H1 (cell line): ENCODE data around the gene ADAM19. TPM values are rescaled to one million over a fixed set of nuclear protein-coding genes. Genes with fewer than 3 reads are reported as not detected.

Experiments used
- CTCF ChIA-PET: fragments of 300-600 bp; sonication (Branson Sonifier 250); formaldehyde crosslinking; loops from one replicate; lab custom pipeline; 2021; ENCODE audit not compliant: partially characterized antibody; lab: Charles Lee
- POLR2A ChIA-PET: fragments of 300-600 bp; sonication (Branson Sonifier 250); formaldehyde crosslinking; loops from one replicate; lab custom pipeline; 2021; ENCODE audit warnings: inconsistent platforms; ENCODE audit not compliant: partially characterized antibody; lab: Charles Lee
- DNase-seq, 2 experiments: peaks; one replicate each; pipeline versions ENCODE4 v3.0.0 to v3.0.0-alpha.2; 2010 to 2022; ENCODE audit warnings: low spot score in 2 of 2, low read depth in 1 of 2, mixed read lengths in 1 of 2
- FAIRE-seq: peaks from 2 replicates; lab custom pipeline; 2011; peaks lifted over from hg19 to GRCh38; lab: Jason Lieb, UNC
- H2AFZ ChIP-seq: 2 replicates; pipeline ENCODE4 v1.8.1; 2012; ENCODE audit warnings: low read length, inconsistent platforms
- H2AK5ac ChIP-seq: 2 replicates; pipeline ENCODE4 v1.6.1; 2013; ENCODE audit warnings: low read depth, low read length
- H2BK120ac ChIP-seq: replicated peaks from 2 replicates; pipeline ENCODE3; 2013; ENCODE audit warnings: low read depth, low read length, inconsistent platforms
- H2BK12ac ChIP-seq: 2 replicates; pipeline ENCODE4 v1.6.1; 2013; ENCODE audit warnings: low read depth, low read length
- H2BK15ac ChIP-seq: 2 replicates; pipeline ENCODE4 v1.6.1; 2013; ENCODE audit warnings: low read length
- H2BK20ac ChIP-seq: 2 replicates; pipeline ENCODE4 v1.6.1; 2013; ENCODE audit warnings: low read length
- H2BK5ac ChIP-seq: 2 replicates; pipeline ENCODE4 v1.6.1; 2013; ENCODE audit warnings: low read depth, low read length
- H3K14ac ChIP-seq: 2 replicates; pipeline ENCODE4 v1.6.1; 2013; ENCODE audit warnings: inconsistent platforms; ENCODE audit not compliant: insufficient read length
- H3K18ac ChIP-seq: 2 replicates; pipeline ENCODE4 v1.6.1; 2013; ENCODE audit warnings: low read length; ENCODE audit errors: extremely low read depth
- H3K23ac ChIP-seq: 2 replicates; pipeline ENCODE4 v1.6.1; 2013; ENCODE audit warnings: inconsistent platforms; ENCODE audit not compliant: insufficient read length
- H3K23me2 ChIP-seq: 2 replicates; pipeline ENCODE4 v1.6.1; 2013; ENCODE audit warnings: low read depth, low read length
- H3K27ac ChIP-seq: 2 replicates; pipeline ENCODE4 v1.6.1; 2011; ENCODE audit warnings: low read depth, low read length, inconsistent platforms
- H3K27me3 ChIP-seq, 4 experiments: replicated peaks in 1 of 4; 1 replicate in 1 of 4; 2 replicates in 3 of 4; pipeline versions ENCODE4 v1.6.1 to v1.8.1; 2011 to 2013; ENCODE audit warnings: low read length in 3 of 4, mild to moderate bottlenecking in 3 of 4, inconsistent platforms in 2 of 4, mixed read lengths in 2 of 4, moderate library complexity in 1 of 4; ENCODE audit not compliant: control insufficient read depth in 3 of 4, insufficient read depth in 3 of 4; ENCODE audit errors: extremely low read depth in 1 of 4
- H3K36me3 ChIP-seq, 4 experiments: 2 replicates each; pipeline versions ENCODE4 v1.6.1 to v1.8.1; 2011 to 2013; ENCODE audit warnings: mild to moderate bottlenecking in 4 of 4, low read length in 3 of 4, moderate library complexity in 2 of 4, control low read depth in 1 of 4, inconsistent platforms in 1 of 4; ENCODE audit not compliant: insufficient read depth in 4 of 4, control insufficient read depth in 2 of 4
- H3K4ac ChIP-seq: replicated peaks from 2 replicates; pipeline ENCODE3; 2013; ENCODE audit warnings: low read length, low read depth, mixed read lengths, inconsistent platforms; ENCODE audit not compliant: insufficient read length
- H3K4me1 ChIP-seq, 4 experiments: replicated peaks in 1 of 4; 1 replicate in 1 of 4; 2 replicates in 3 of 4; pipeline versions ENCODE4 v1.6.1 to v1.8.1; 2011 to 2013; ENCODE audit warnings: low read length in 3 of 4, inconsistent platforms in 2 of 4, mixed read lengths in 1 of 4; ENCODE audit not compliant: insufficient read depth in 4 of 4, control insufficient read depth in 3 of 4
- H3K4me2 ChIP-seq, 2 experiments: 2 replicates each; pipeline versions ENCODE4 v1.6.1 to v1.8.1; 2011 to 2013; ENCODE audit warnings: low read depth in 2 of 2, low read length in 2 of 2, control low read depth in 1 of 2, inconsistent platforms in 1 of 2, mild to moderate bottlenecking in 1 of 2; ENCODE audit not compliant: insufficient read depth in 1 of 2
- H3K4me3 ChIP-seq, 4 experiments: fragments of 200-600, 300-600 bp in 1 of 4; sonication (generic), shearing (Covaris generic), sonication (Bioruptor Twin) in 1 of 4; 2 replicates each; pipeline versions ENCODE4 v1.5.1 to v1.8.1; 2011 to 2016; ENCODE audit warnings: low read length in 4 of 4, low read depth in 3 of 4, control low read depth in 2 of 4, inconsistent platforms in 2 of 4, mild to moderate bottlenecking in 2 of 4, mixed read lengths in 1 of 4, moderate library complexity in 1 of 4; ENCODE audit not compliant: insufficient read depth in 2 of 4; ENCODE audit errors: extremely low read depth in 1 of 4
- H3K56ac ChIP-seq: replicated peaks from 2 replicates; pipeline ENCODE3; 2013; ENCODE audit warnings: low read depth, mild to moderate bottlenecking, mixed read lengths, low read length, inconsistent platforms; ENCODE audit not compliant: insufficient read length
- H3K79me1 ChIP-seq: 2 replicates; pipeline ENCODE4 v1.6.1; 2013; ENCODE audit warnings: low read depth, low read length, control low read depth
- H3K79me2 ChIP-seq, 2 experiments: 2 replicates each; pipeline versions ENCODE4 v1.6.1 to v1.8.1; 2012 to 2013; ENCODE audit warnings: low read length in 2 of 2, mild to moderate bottlenecking in 2 of 2, inconsistent platforms in 1 of 2; ENCODE audit not compliant: insufficient read depth in 2 of 2, control insufficient read depth in 1 of 2
- H3K9ac ChIP-seq, 4 experiments: replicated peaks in 1 of 4; 1 replicate in 1 of 4; 2 replicates in 3 of 4; pipeline versions ENCODE4 v1.6.1 to v1.8.1; 2011 to 2013; ENCODE audit warnings: low read depth in 3 of 4, low read length in 3 of 4, control low read depth in 2 of 4, mild to moderate bottlenecking in 2 of 4, moderate library complexity in 2 of 4, inconsistent platforms in 1 of 4; ENCODE audit errors: extremely low read depth in 1 of 4
- H3K9me3 ChIP-seq, 2 experiments: 2 replicates each; pipeline versions ENCODE4 v1.6.1 to v1.8.1; 2012 to 2013; ENCODE audit warnings: mild to moderate bottlenecking in 2 of 2, moderate library complexity in 2 of 2, control low read depth in 1 of 2, inconsistent platforms in 1 of 2, low read depth in 1 of 2, low read length in 1 of 2, mixed read lengths in 1 of 2; ENCODE audit not compliant: insufficient read depth in 2 of 2
- H4K20me1 ChIP-seq, 2 experiments: replicated peaks in 1 of 2; 2 replicates each; pipeline versions ENCODE3 to v1.8.1; 2011 to 2013; ENCODE audit warnings: inconsistent platforms in 2 of 2, low read length in 2 of 2, mild to moderate bottlenecking in 1 of 2; ENCODE audit not compliant: insufficient read depth in 2 of 2, control insufficient read depth in 1 of 2
- H4K5ac ChIP-seq: 2 replicates; pipeline ENCODE4 v1.6.1; 2013; ENCODE audit warnings: low read length, low read depth, mixed read lengths, inconsistent platforms; ENCODE audit not compliant: insufficient read length
- H4K8ac ChIP-seq: 2 replicates; pipeline ENCODE4 v1.8.0; 2013; ENCODE audit warnings: mild to moderate bottlenecking, moderate library complexity, low read length, inconsistent platforms; ENCODE audit not compliant: insufficient read depth; ENCODE audit errors: extremely low read depth
- H4K91ac ChIP-seq: replicated peaks from 2 replicates; pipeline ENCODE3; 2013; ENCODE audit warnings: low read length, mixed read lengths, inconsistent platforms; ENCODE audit not compliant: insufficient read length
- ATF3 ChIP-seq: IDR thresholded peaks from 2 replicates; pipeline ENCODE4 v1.6.1; 2011; ENCODE audit warnings: low read depth, mild to moderate bottlenecking, low read length; ENCODE audit not compliant: insufficient read depth
- CTBP2 ChIP-seq: IDR thresholded peaks from 2 replicates; pipeline ENCODE4 v1.7.0; 2011; ENCODE audit warnings: borderline replicate concordance, mild to moderate bottlenecking, moderate library complexity, mixed read lengths, low read length; ENCODE audit not compliant: insufficient read depth, insufficient read length
- E2F6 ChIP-seq: IDR thresholded peaks from 2 replicates; pipeline ENCODE4 v1.6.1; 2012; ENCODE audit warnings: inconsistent platforms
- EZH2 ChIP-seq: fragments of 200-600 bp; sonication (generic); IDR thresholded peaks from 2 replicates; pipeline ENCODE4 v1.7.1; 2012; ENCODE audit warnings: low read depth, mild to moderate bottlenecking, moderate library complexity, low read length, inconsistent platforms; ENCODE audit not compliant: severe bottlenecking
- FOSL1 ChIP-seq: IDR thresholded peaks from 2 replicates; pipeline ENCODE4 v1.6.1; 2011; ENCODE audit warnings: mild to moderate bottlenecking, low read depth, low read length, moderate library complexity; ENCODE audit not compliant: insufficient read depth
- GABPA ChIP-seq: IDR thresholded peaks from 2 replicates; pipeline ENCODE4 v1.6.1; 2011; ENCODE audit warnings: mild to moderate bottlenecking, low read length, moderate library complexity, borderline replicate concordance; ENCODE audit not compliant: insufficient read depth
- JUN ChIP-seq: IDR thresholded peaks from 2 replicates; pipeline ENCODE4 v1.6.1; 2011; ENCODE audit warnings: low read depth, mild to moderate bottlenecking, improper control_type of control experiment, low read length
- PHF8 ChIP-seq: fragments of 200-600 bp; sonication (generic); conservative IDR thresholded peaks from 2 replicates; pipeline ENCODE4 v1.7.1; 2012; ENCODE audit warnings: low read depth, mild to moderate bottlenecking, inconsistent platforms, low read length, moderate library complexity
- POU5F1 ChIP-seq: IDR thresholded peaks from 2 replicates; pipeline ENCODE4 v1.6.1; 2011; ENCODE audit warnings: low read depth, mild to moderate bottlenecking, low read length, moderate library complexity
- TEAD4 ChIP-seq: IDR thresholded peaks from 2 replicates; pipeline ENCODE4 v1.6.1; 2012; ENCODE audit warnings: low read depth, low read length, inconsistent platforms, mixed read lengths
- WGBS, 2 experiments: shearing (Covaris generic) in 1 of 2; methylation state at CpG; one replicate each; pipeline versions ENCODE4 v1.1.6 to v1.1.7; 2013 to 2015; ENCODE audit warnings: low lambda C conversion rate in 2 of 2, mixed read lengths in 2 of 2, inconsistent platforms in 1 of 2, low coverage in 1 of 2, missing lambda C conversion rate in 1 of 2; ENCODE audit not compliant: insufficient replicate concordance in 2 of 2, insufficient coverage in 1 of 2, insufficient read length in 1 of 2; ENCODE audit errors: extremely low coverage in 1 of 2, missing lambda C conversion rate in 1 of 2; 5-methylcytosine and 5-hydroxymethylcytosine counted together
- polyA plus RNA-seq, 7 experiments: library from polyadenylated mRNA; depleted of rRNA in 3 of 7; stranded (reverse) in 5 of 7; unstranded in 2 of 7; fragments of >200 nt in 5 of 7; fragments of 200-250 nt in 2 of 7; gene quantifications; 1 replicate in 5 of 7; 2 replicates in 1 of 7; 4 replicates in 1 of 7; pipeline versions ENCODE4 v1.2.1 to v1.2.3, GENCODE V29; 2011 to 2013; ENCODE audit warnings: missing spikeins in 2 of 7, mixed read lengths in 2 of 7
- total RNA-seq: library from RNA; stranded (reverse); fragmentation: NEBNext Ultra II Directional; extraction: Animal tissue kit (Norgen Biotek cat#: 25700); gene quantifications from 2 replicates; pipeline ENCODE4 v1.2.1, GENCODE V29; 2021

The ADAM19 gene
- total and polyA plus RNA-seq, 2 of the 8 experiments (the other 6 are each of a cell fraction or from before 2014, with no cell fraction given), result 6.5 to 22.7 TPM

GRCh38 chr5:157566902-157567489, 8.6 kb downstream of the ADAM19 start:
- POLR2A ChIA-PET, result interaction anchor here (1.0 to 1.1 kb wide), 2 partner anchors 14 to 21 kb away, joined by 3 read pairs; no protein-coding TSS in a partner anchor
- TF ChIP-seq E2F6 (no peak), CTBP2 (no peak), EZH2 (no peak), TEAD4 (no peak), PHF8 (no peak), POU5F1 (no peak), ATF3 (no peak), GABPA (no peak), JUN (no peak), FOSL1 (no peak)

More at GRCh38 chr5:157566902-157567489, 8.6 kb downstream of the ADAM19 start:
- peaks cover 0 to 9% (median 3%) of the 10 kb centered on the region in 4 experiments; a peak in 5 of 7 replicates for H3K4me1 ChIP-seq
- H4K91ac ChIP-seq, result no peak overlapping the region
- no peak overlapping the region for H2BK12ac ChIP-seq
- H2AK5ac ChIP-seq, result no peak overlapping the region
- no peak overlapping the region for H3K4ac ChIP-seq
- FAIRE-seq (no peak), DNase-seq (no peak)
- H3K9me3 ChIP-seq, result no peaks in the 10 kb centered on the region
- no peak overlapping the region for H3K56ac ChIP-seq
- H2BK120ac ChIP-seq, result no peak overlapping the region
- H3K18ac ChIP-seq, result no peak overlapping the region
- H3K79me2 ChIP-seq, result no peaks in the 10 kb centered on the region
- H3K14ac ChIP-seq, result no peak overlapping the region
- H4K8ac ChIP-seq, result 0 out of 2 replicates have a peak overlapping the region, but pooled peaks have one; percentile 2
- H3K4me3 ChIP-seq, result no peak overlapping the region
- no peak overlapping the region for H3K9ac ChIP-seq
- no peak overlapping the region for H2BK15ac ChIP-seq
- H2BK5ac ChIP-seq, result no peak overlapping the region
- no peak overlapping the region for H3K23ac ChIP-seq
- H3K4me2 ChIP-seq, result no peak overlapping the region
- H3K27me3 ChIP-seq, result no peaks in the 10 kb centered on the region
- WGBS, 2 experiments, result 91% methylated on average over 6 of the region's 6 CpGs; no CpG with 5 or more reads in 1 of the 2 experiments
- H4K5ac ChIP-seq, result no peak overlapping the region
- H3K23me2 ChIP-seq, result no peaks in the 10 kb centered on the region
- no peaks in the 10 kb centered on the region; a peak in 3 of 8 replicates for H3K36me3 ChIP-seq
- no peak overlapping the region; the same call in 1 of the 2 replicates for H3K27ac ChIP-seq
- no peaks in the 10 kb centered on the region for H4K20me1 ChIP-seq
- H3K79me1 ChIP-seq, result 0 out of 2 replicates have a peak, but pooled peaks cover 2% of the 10 kb centered on the region
- no peak overlapping the region for H2AFZ ChIP-seq
- H2BK20ac ChIP-seq, result no peak overlapping the region
- CTCF ChIA-PET, result interaction anchor here (0.8 kb wide), 1 partner anchor 10 kb away, joined by 4 read pairs; no protein-coding TSS in a partner anchor
